HG02759 (cell line): ENCODE measurements around the gene EMC7.
A peak's percentile ranks its signal among the peaks of the same experiment; 100 is the strongest.

Source experiments
- ATAC-seq: cut with Tn5 transposase; IDR thresholded peaks from one replicate; pipeline ENCODE4 v1.9.1; 2021; ENCODE audit warnings: mild to moderate bottlenecking, moderate library complexity; ENCODE audit not compliant: unreplicated experiment

The EMC7 gene

GRCh38 chr15:34038871-34039789 lies 62.5 kb downstream of the EMC7 start, which contains the start of gene AVEN:
TSS of gene AVEN (minus strand) at chr15:34039204. CDS start at chr15:34039046, 158 bp downstream.
- peak; percentile 63 for ATAC-seq

GRCh38 chr15:34038023-34038870 lies 63.4 kb downstream of the EMC7 start:
- peak; percentile 82 for ATAC-seq
